HepG2 (cell line): ENCODE measurements around the gene RALY. TPM values are rescaled to one million over a fixed set of nuclear protein-coding genes. Genes with fewer than 3 reads are reported as not detected.
A peak's percentile ranks its signal among the peaks of the same experiment; 100 is the strongest.

ENCODE experiments used
- ELK4 ChIP-seq: sonication (generic); formaldehyde crosslinking; IDR thresholded peaks from 2 replicates; pipeline ENCODE4 v1.9.0; 2021; ENCODE audit warnings: missing genetic modification reagents, borderline replicate concordance
- FOSL2 ChIP-seq: sonication (generic); formaldehyde crosslinking; IDR thresholded peaks from 2 replicates; pipeline ENCODE4 v1.4.0; 2020; ENCODE audit warnings: missing genetic modification reagents
- FOXP1 ChIP-seq, 2 experiments: fragments of 450-650 bp in 1 of 2; IDR thresholded peaks; 2 replicates each; pipeline ENCODE4 v1.6.1; 2017 to 2018; ENCODE audit warnings: antibody characterized with exemption in 1 of 2
- HOXA9 ChIP-seq: sonication (generic); formaldehyde crosslinking; IDR thresholded peaks from 2 replicates; pipeline ENCODE4 v1.8.1; 2022; ENCODE audit warnings: missing genetic modification reagents, mild to moderate bottlenecking, moderate library complexity, borderline replicate concordance
- HOXD1 ChIP-seq: sonication (generic); formaldehyde crosslinking; IDR thresholded peaks from 2 replicates; pipeline ENCODE4 v1.5.0; 2020; ENCODE audit warnings: missing genetic modification reagents
- JARID2 ChIP-seq: sonication (generic); formaldehyde crosslinking; IDR thresholded peaks from 2 replicates; pipeline ENCODE4 v1.8.1; 2023; ENCODE audit warnings: missing genetic modification reagents, inconsistent platforms; ENCODE audit not compliant: insufficient replicate concordance
- LBX2 ChIP-seq: sonication (generic); formaldehyde crosslinking; IDR thresholded peaks from 2 replicates; pipeline ENCODE4 v1.5.0; 2020; ENCODE audit warnings: missing genetic modification reagents, mild to moderate bottlenecking, borderline replicate concordance
- MTF1 ChIP-seq: sonication (generic); formaldehyde crosslinking; IDR thresholded peaks from 2 replicates; pipeline ENCODE4 v1.5.0; 2020; ENCODE audit warnings: missing genetic modification reagents
- RNF219 ChIP-seq: sonication (generic); formaldehyde crosslinking; IDR thresholded peaks from 2 replicates; pipeline ENCODE4 v1.5.0; 2020; ENCODE audit warnings: mild to moderate bottlenecking, missing genetic modification reagents
- SALL1 ChIP-seq: sonication (generic); formaldehyde crosslinking; IDR thresholded peaks from 2 replicates; pipeline ENCODE4 v1.8.0; 2022; ENCODE audit warnings: mild to moderate bottlenecking, missing genetic modification reagents
- SAP130 ChIP-seq: IDR thresholded peaks from 2 replicates; pipeline ENCODE4 v1.6.1; 2016; ENCODE audit warnings: low read depth
- SKIL ChIP-seq: sonication (generic); formaldehyde crosslinking; IDR thresholded peaks from 2 replicates; pipeline ENCODE4 v1.8.0; 2022; ENCODE audit warnings: missing genetic modification reagents, mild to moderate bottlenecking, moderate library complexity, borderline replicate concordance
- YY1 ChIP-seq: IDR thresholded peaks from 2 replicates; pipeline ENCODE4 v1.6.1; 2011; ENCODE audit warnings: low read length, low read depth, moderate library complexity, mild to moderate bottlenecking; ENCODE audit not compliant: insufficient read depth, insufficient replicate concordance
- ZNF12 ChIP-seq: sonication (generic); formaldehyde crosslinking; IDR thresholded peaks from 2 replicates; pipeline ENCODE4 v1.5.0; 2020; ENCODE audit warnings: missing genetic modification reagents
- ZNF292 ChIP-seq: sonication (generic); formaldehyde crosslinking; IDR thresholded peaks from 2 replicates; pipeline ENCODE4 v1.8.1; 2022; ENCODE audit warnings: mild to moderate bottlenecking, low read depth, missing genetic modification reagents, borderline replicate concordance
- ZNF441 ChIP-seq: sonication (generic); formaldehyde crosslinking; IDR thresholded peaks from 2 replicates; pipeline ENCODE4 v1.7.0; 2021; ENCODE audit warnings: missing genetic modification reagents, borderline replicate concordance
- ZNF530 ChIP-seq: sonication (generic); formaldehyde crosslinking; IDR thresholded peaks from 2 replicates; pipeline ENCODE4 v1.5.0; 2020; ENCODE audit warnings: low read depth, mild to moderate bottlenecking, missing genetic modification reagents
- ZNF562 ChIP-seq: sonication (generic); formaldehyde crosslinking; IDR thresholded peaks from 2 replicates; pipeline ENCODE4 v1.8.0; 2022; ENCODE audit warnings: missing genetic modification reagents, borderline replicate concordance
- ZNF710 ChIP-seq: sonication (generic); formaldehyde crosslinking; IDR thresholded peaks from 2 replicates; pipeline ENCODE4 v1.5.0; 2020; ENCODE audit warnings: mild to moderate bottlenecking, missing genetic modification reagents, borderline replicate concordance
- ZNF839 ChIP-seq: sonication (generic); formaldehyde crosslinking; IDR thresholded peaks from 2 replicates; pipeline ENCODE4 v1.4.0; 2020; ENCODE audit warnings: missing genetic modification reagents, mild to moderate bottlenecking, borderline replicate concordance
- polyA plus RNA-seq, 8 experiments: library from polyadenylated mRNA; depleted of rRNA in 3 of 8; stranded (reverse) in 7 of 8; unstranded in 1 of 8; fragments of >200 nt; fragmentation: Illumina TruSeq in 4 of 8; extraction: Trizol in 4 of 8; gene quantifications; 2 replicates each; pipeline versions ENCODE4 v1.2.1 to v1.2.3, GENCODE V29; 2011 to 2016; ENCODE audit warnings: low read depth in 4 of 8, missing spikeins in 1 of 8, mixed read lengths in 1 of 8; ENCODE audit not compliant: insufficient read depth in 1 of 8
- total RNA-seq, 5 experiments: library from RNA; depleted of rRNA; stranded (reverse); fragments of >200 nt; fragmentation: Illumina TruSeq; extraction: Trizol; gene quantifications; 2 replicates each; pipeline ENCODE4 v1.2.3, GENCODE V29; 2016; ENCODE audit warnings: low read depth in 1 of 5

RALY gene
- total and polyA plus RNA-seq, 2 of the 13 experiments (the other 11 are each of a cell fraction or from before 2014, with no cell fraction given), result 178 to 186 TPM

- TF ChIP-seq SKIL (CRISPR knock-in tag) (peak; percentile 49), ZNF292 (CRISPR knock-in tag) (peak; percentile 58), ZNF562 (no peak), SAP130 (peak; percentile 98), RNF219 (peak; percentile 74; the same call in 1 of the 2 replicates), FOSL2 (CRISPR knock-in tag) (peak; percentile 39), ELK4 (CRISPR knock-in tag) (peak; percentile 22; the same call in 1 of the 2 replicates), YY1 (peak; percentile 86), JARID2 (peak; percentile 94), ZNF12 (CRISPR knock-in tag) (no peak; the same call in 1 of the 2 replicates), HOXD1 (CRISPR knock-in tag) (peak; percentile 94; the same call in 1 of the 2 replicates), LBX2 (CRISPR knock-in tag) (peak; percentile 98; the same call in 1 of the 2 replicates), ZNF530 (CRISPR knock-in tag) (peak; percentile 94), FOXP1 (IDR thresholded peaks at IDR 0.05) (no peak), FOXP1 (CRISPR knock-in tag; IDR thresholded peaks at IDR 0.05) (peak; percentile 25), ZNF441 (CRISPR knock-in tag) (peak; percentile 78), HOXA9 (CRISPR knock-in tag) (peak; percentile 90; the same call in 1 of the 2 replicates), ZNF710 (peak; percentile 85; the same call in 1 of the 2 replicates), SALL1 (CRISPR knock-in tag) (peak; percentile 98), MTF1 (CRISPR knock-in tag) (peak; percentile 80; the same call in 1 of the 2 replicates), ZNF839 (CRISPR knock-in tag) (peak; percentile 98)
Measured at GRCh38 chr20:34111702-34112599, 118.2 kb downstream of the RALY start, which contains the start of gene EIF2S2 (continued).
